Adrenal gland (tissue), 19 donors: Measurements from ENCODE around the gene TEKT1. TPM values are rescaled to one million over a fixed set of nuclear protein-coding genes. Genes with fewer than 3 reads are reported as not detected.
"Not testable (repeated sequence)": the region's sequence is repeated elsewhere in the genome, so short reads cannot be mapped to it uniquely, and the experiment has no call there.

Experiments
- DNase-seq, 7 donors: peaks; one replicate each; pipeline ENCODE4 v3.0.0-alpha.2; 2019 to 2020
- H3K27ac ChIP-seq, 5 donors: fragments of 200-600 bp; sonication (generic) in 4 of 5; 1 replicate in 3 of 5; 2 replicates in 2 of 5; pipeline versions ENCODE4 v1.5.1 to v1.8.0; 2016 to 2020; ENCODE audit warnings: mild to moderate bottlenecking in 1 of 5
- H3K27me3 ChIP-seq: fragments of 200-600 bp; 2 replicates; pipeline ENCODE4 v1.8.0; 2021
- H3K36me3 ChIP-seq, 2 donors: fragments of 200-600 bp; replicated peaks in 1 of 2; 1 replicate in 1 of 2; 2 replicates in 1 of 2; pipeline versions ENCODE4 v1.5.1 to v1.8.0; 2018 to 2022
- H3K4me1 ChIP-seq, 2 donors: fragments of 200-600 bp; replicated peaks in 1 of 2; 1 replicate in 1 of 2; 2 replicates in 1 of 2; pipeline versions ENCODE4 v1.5.1 to v1.8.0; 2018 to 2021
- H3K4me3 ChIP-seq, 4 donors: fragments of 200-600 bp; sonication (generic) in 3 of 4; one replicate each; pipeline ENCODE4 v1.5.1; 2016 to 2018
- H3K9me3 ChIP-seq, 3 donors: fragments of 200-600 bp; sonication (generic) in 1 of 3; replicated peaks in 1 of 3; 1 replicate in 2 of 3; 2 replicates in 1 of 3; pipeline versions ENCODE4 v1.5.1 to v1.8.0; 2016 to 2021
- CTCF ChIP-seq, 6 experiments: fragments of 450-650 bp in 4 of 6; fragments of 200-600 bp in 2 of 6; sonication (generic) in 1 of 6; IDR thresholded peaks; 1 replicate in 5 of 6; 2 replicates in 1 of 6; pipeline versions ENCODE4 v1.5.1 to v1.8.0; 2016 to 2021; ENCODE audit warnings: antibody characterized with exemption in 6 of 6, mild to moderate bottlenecking in 2 of 6, moderate library complexity in 1 of 6
- POLR2A ChIP-seq, 2 donors: fragments of 450-650 bp; IDR thresholded peaks; one replicate each; pipeline ENCODE4 v1.6.1; 2017; ENCODE audit warnings: antibody characterized with exemption in 2 of 2, mild to moderate bottlenecking in 2 of 2, moderate library complexity in 1 of 2
- WGBS, 4 donors: extraction: QIAGEN DNeasy Blood & Tissue Kit in 2 of 4; methylation state at CpG; one replicate each; pipeline versions ENCODE4 v1.1.5 to v1.1.7; 2013 to 2017; 5-methylcytosine and 5-hydroxymethylcytosine counted together
- intact Hi-C, 2 donors: fragments of 100-400 bp; cut with DNase I; formaldehyde crosslinking; loops; one replicate each; pipeline versions ENCODE4 v1.14.1 to v1.15.0; 2022 to 2023
- long read RNA-seq, 10 donors: library from polyadenylated mRNA in 3 of 10; unstranded in 2 of 10; stranded (forward) in 1 of 10; transcript quantifications; one replicate each; pipeline ENCODE4 v2.0.0 and lab custom pipeline, GENCODE V29; 2021 to 2026
- polyA plus RNA-seq, 3 donors: library from polyadenylated mRNA; stranded (reverse); fragments of 200-250 nt in 2 of 3; fragments of 350-450 nt in 1 of 3; fragmentation: Illumina TruSeq in 1 of 3; extraction: RNeasy Lipid Tissue Mini Kit (QIAGEN cat#74804) in 1 of 3; gene quantifications; one replicate each; pipeline ENCODE4 v1.2.3, GENCODE V29; 2013 to 2014
- total RNA-seq, 9 donors: library from RNA; depleted of rRNA in 4 of 9; stranded (reverse); fragments of >200 nt in 4 of 9; fragments of 120-200 nt in 1 of 9; fragmentation: NEBNext Ultra II Directional in 1 of 9; extraction: Animal tissue kit (Norgen Biotek cat#: 25700) in 1 of 9; gene quantifications; one replicate each; pipeline versions ENCODE4 v1.1.0 to v1.2.4, GENCODE V29; 2013 to 2023
- donor health status: healthy with polysubstance abuse.
- donor health status: Bipolar disorder and iron deficiency.
- donor health status: DM: yes; HTN: yes; CAD: no.
- donor health status: DM: no; HTN: no; CAD: no.
- donor health status: DM: no; HTN: no; CAD: no.
- donor health status: DM: yes; HTN: yes; CAD: no.

Gene TEKT1
- under 1 TPM in 3 of 9 donors, not detected in 6; 0.06 to 0.18 (median 0.14) TPM for total RNA-seq
- under 1 TPM in 1 of 3 donors, not detected in 2; 0.55 TPM for polyA plus RNA-seq
- long read RNA-seq, donor 1 = 0 reads
- long read RNA-seq, donor 2 = 0 reads
- long read RNA-seq, donor 3 = 0 reads
- long read RNA-seq, donor 4 = 0 reads
- long read RNA-seq, donor 5 = 0 reads
- long read RNA-seq, donor 6 = 0 reads
- long read RNA-seq, donor 7 = 0 reads
- long read RNA-seq, donor 8 = 0 reads
- long read RNA-seq, donor 9 = 0 reads
- long read RNA-seq, donor 10 = 0 reads

GRCh38 chr17:6831661-6832263 is at the start of gene TEKT1:
TEKT1 (minus strand) TSS chr17:6831729; CDS start chr17:6830376, 1,353 bp downstream.
- Histone ChIP-seq H3K27me3 (peaks cover 33% of the 10 kb centered on the region), H3K4me1 (peaks cover 0 to 6% of the 10 kb centered on the region in 2 donors), H3K27ac (no peak within 1 kb of the TSS), H3K4me3 (peak within 1 kb of the TSS in 1 of 4 donors; percentile 52), H3K9me3 (no peaks in the 10 kb centered on the region), H3K36me3 (no peaks in the 10 kb centered on the region)
- DNase-seq = peak; percentile 66 to 90 (median 81)
- intact Hi-C loops = no loop called here
- no peak for TF ChIP-seq POLR2A (IDR thresholded peaks at IDR 0.05)
- no peak for TF ChIP-seq CTCF (IDR thresholded peaks at IDR 0.05)
- WGBS, 4 donors = 2 to 6% (median 3%) methylated on average over 13 to 35 of the region's 35 CpGs

GRCh38 chr17:6879221-6879975 is 47.9 kb upstream of the TEKT1 start:
- H3K4me1 ChIP-seq, H3K27me3 ChIP-seq, H3K4me3 ChIP-seq, H3K27ac ChIP-seq, intact Hi-C loops, H3K9me3 ChIP-seq, DNase-seq, H3K36me3 ChIP-seq: not testable (repeated sequence)
- whole genome bisulfite sequencing, 4 donors = 49 to 59% (median 55%) methylated on average over 10 of the region's 10 CpGs

GRCh38 chr17:6875276-6875675 is 43.7 kb upstream of the TEKT1 start:
- intact Hi-C loops, H3K9me3 ChIP-seq, H3K27me3 ChIP-seq, H3K36me3 ChIP-seq, H3K4me1 ChIP-seq, H3K27ac ChIP-seq, DNase-seq, H3K4me3 ChIP-seq: not testable (repeated sequence)
- 71 to 84% (median 83%) methylated on average over 4 of the region's 4 CpGs for WGBS, 4 donors

- no peaks in the 10 kb centered on the region for H3K27me3 ChIP-seq
Observed at GRCh38 chr17:6872936-6873335, 41.4 kb upstream of the TEKT1 start.

More at GRCh38 chr17:6872936-6873335, 41.4 kb upstream of the TEKT1 start:
- Histone ChIP-seq H3K4me3 (no peak overlapping the region), H3K36me3 (no peaks in the 10 kb centered on the region), H3K4me1 (no peaks in the 10 kb centered on the region), H3K9me3 (no peaks in the 10 kb centered on the region), H3K27ac (no peak overlapping the region)
- WGBS, 4 donors = 69 to 75% (median 71%) methylated on average over 3 of the region's 3 CpGs
- TF ChIP-seq POLR2A (IDR thresholded peaks at IDR 0.05) (no peak), CTCF (IDR thresholded peaks at IDR 0.05) (no peak)
- intact Hi-C loops = no loop called here
- no peak for DNase-seq
